HEK293T (cell line): ENCODE data around the gene CPLX3.

ENCODE experiments used
- BHLHE40 ChIP-seq: fragments of 450-650 bp; IDR thresholded peaks from 2 replicates; pipeline ENCODE4 v1.6.1; 2016; ENCODE audit warnings: mild to moderate bottlenecking, moderate library complexity, borderline replicate concordance
- ELF4 ChIP-seq: fragments of 450-650 bp; IDR thresholded peaks from 2 replicates; pipeline ENCODE4 v1.6.1; 2017; ENCODE audit warnings: antibody characterized with exemption
- L3MBTL2 ChIP-seq: fragments of 450-650 bp; conservative IDR thresholded peaks from 2 replicates; pipeline ENCODE4 v1.6.1; 2016; ENCODE audit warnings: mild to moderate bottlenecking
- LEF1 ChIP-seq: fragments of 450-650 bp; IDR thresholded peaks from 2 replicates; pipeline ENCODE4 v1.6.1; 2017; ENCODE audit warnings: mild to moderate bottlenecking, borderline replicate concordance
- SP1 ChIP-seq: fragments of 450-650 bp; IDR thresholded peaks from 2 replicates; pipeline ENCODE4 v1.6.1; 2017

DNA sequence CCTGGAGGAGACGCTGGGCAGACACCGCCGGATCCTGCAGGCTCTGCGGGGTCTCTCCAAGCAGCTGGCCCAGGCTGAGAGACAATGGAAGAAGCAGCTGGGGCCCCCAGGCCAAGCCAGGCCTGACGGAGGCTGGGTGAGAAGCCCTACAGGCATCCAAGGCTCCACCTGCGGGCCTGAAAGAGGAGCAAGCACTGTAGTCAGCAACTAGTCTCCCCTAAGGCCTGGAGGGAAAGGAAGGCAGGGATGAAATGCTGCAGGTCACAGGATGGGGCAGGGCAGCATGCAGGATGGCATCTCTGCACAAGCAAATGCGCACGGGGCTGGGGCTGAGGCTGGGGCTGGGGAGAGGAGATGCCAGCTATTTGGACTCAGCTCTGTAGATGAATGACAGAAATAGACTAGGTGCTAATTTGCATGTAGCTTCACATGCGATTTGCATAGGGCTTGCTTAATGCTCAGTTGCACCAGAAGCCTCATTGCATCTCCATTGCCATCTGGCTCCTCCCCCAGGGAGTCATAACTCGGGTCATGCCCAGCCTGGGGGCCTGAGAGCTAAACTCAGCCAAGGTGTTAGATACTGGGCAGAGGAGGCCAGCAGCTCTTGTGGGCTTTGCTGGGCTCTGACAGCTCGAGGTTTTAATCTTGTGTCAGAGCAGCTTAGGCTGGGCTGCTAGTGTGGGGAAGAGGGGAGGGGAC lies 5.2 kb upstream of the CPLX3 start:
- TF ChIP-seq L3MBTL2 = no peak
- TF ChIP-seq ELF4 = no peak
- TF ChIP-seq SP1 = no peak
- TF ChIP-seq BHLHE40 = no peak
- TF ChIP-seq LEF1 = no peak
